Kidney epithelial cell (primary cell): ENCODE measurements around the gene CYLD. TPM values are rescaled to one million over a fixed set of nuclear protein-coding genes. Genes with fewer than 3 reads are reported as not detected.

ENCODE experiments used
- DNase-seq: peaks from one replicate; pipeline ENCODE4 v3.0.0-alpha.2; 2010; ENCODE audit warnings: low read depth
- H3K27me3 ChIP-seq: 2 replicates; pipeline ENCODE4 v1.6.0; 2011; ENCODE audit warnings: low read length; ENCODE audit not compliant: control insufficient read depth, insufficient read depth
- H3K36me3 ChIP-seq: 2 replicates; pipeline ENCODE4 v1.5.1; 2011; ENCODE audit warnings: low read length; ENCODE audit not compliant: control insufficient read depth, insufficient read depth
- H3K4me3 ChIP-seq: 2 replicates; pipeline ENCODE4 v1.5.1; 2011; ENCODE audit warnings: low read depth, mild to moderate bottlenecking, control low read depth, low read length
- total RNA-seq: library from RNA; depleted of rRNA; stranded (reverse); fragments of >200 nt; gene quantifications from 2 replicates; pipeline ENCODE4 v1.2.3, GENCODE V29; 2015
- TF ChIP-seq, protein P1 (sequence below): IDR thresholded peaks from 2 replicates; pipeline ENCODE4 v1.5.1; 2011; ENCODE audit warnings: mild to moderate bottlenecking, moderate library complexity, low read length, control low read depth, inconsistent platforms; ENCODE audit not compliant: insufficient read depth, poor library complexity, severe bottlenecking

The CYLD gene
- total RNA-seq, 1 donor from 2014 or later = 21.5 TPM

DNA sequence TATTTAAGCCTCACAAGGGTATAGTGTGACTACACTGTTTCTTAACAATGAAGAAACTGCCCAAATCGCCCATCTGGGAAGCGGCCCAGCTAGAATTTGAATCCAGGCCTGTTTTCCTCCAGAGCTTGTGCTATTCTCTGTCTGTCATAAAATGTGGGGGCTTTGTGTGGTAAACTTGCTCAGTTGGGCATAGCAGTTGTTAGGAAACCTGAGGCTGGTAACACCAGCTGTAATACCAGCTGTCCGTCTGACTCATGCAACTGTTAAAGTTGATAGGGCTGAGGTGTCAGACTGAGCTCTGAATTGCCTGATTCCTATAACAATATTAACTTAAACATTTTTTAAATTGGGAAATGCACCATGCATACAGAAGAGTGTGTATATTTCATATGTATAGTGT lies 39.2 kb upstream of the CYLD start:
- no peak overlapping the region for H3K4me3 ChIP-seq
- DNase-seq = peak; percentile 69
- H3K27me3 ChIP-seq = peaks cover 2% of the 10 kb centered on the region
- no peaks in the 10 kb centered on the region for H3K36me3 ChIP-seq
- TF ChIP-seq, protein P1, sequence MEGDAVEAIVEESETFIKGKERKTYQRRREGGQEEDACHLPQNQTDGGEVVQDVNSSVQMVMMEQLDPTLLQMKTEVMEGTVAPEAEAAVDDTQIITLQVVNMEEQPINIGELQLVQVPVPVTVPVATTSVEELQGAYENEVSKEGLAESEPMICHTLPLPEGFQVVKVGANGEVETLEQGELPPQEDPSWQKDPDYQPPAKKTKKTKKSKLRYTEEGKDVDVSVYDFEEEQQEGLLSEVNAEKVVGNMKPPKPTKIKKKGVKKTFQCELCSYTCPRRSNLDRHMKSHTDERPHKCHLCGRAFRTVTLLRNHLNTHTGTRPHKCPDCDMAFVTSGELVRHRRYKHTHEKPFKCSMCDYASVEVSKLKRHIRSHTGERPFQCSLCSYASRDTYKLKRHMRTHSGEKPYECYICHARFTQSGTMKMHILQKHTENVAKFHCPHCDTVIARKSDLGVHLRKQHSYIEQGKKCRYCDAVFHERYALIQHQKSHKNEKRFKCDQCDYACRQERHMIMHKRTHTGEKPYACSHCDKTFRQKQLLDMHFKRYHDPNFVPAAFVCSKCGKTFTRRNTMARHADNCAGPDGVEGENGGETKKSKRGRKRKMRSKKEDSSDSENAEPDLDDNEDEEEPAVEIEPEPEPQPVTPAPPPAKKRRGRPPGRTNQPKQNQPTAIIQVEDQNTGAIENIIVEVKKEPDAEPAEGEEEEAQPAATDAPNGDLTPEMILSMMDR = no peak

DNA sequence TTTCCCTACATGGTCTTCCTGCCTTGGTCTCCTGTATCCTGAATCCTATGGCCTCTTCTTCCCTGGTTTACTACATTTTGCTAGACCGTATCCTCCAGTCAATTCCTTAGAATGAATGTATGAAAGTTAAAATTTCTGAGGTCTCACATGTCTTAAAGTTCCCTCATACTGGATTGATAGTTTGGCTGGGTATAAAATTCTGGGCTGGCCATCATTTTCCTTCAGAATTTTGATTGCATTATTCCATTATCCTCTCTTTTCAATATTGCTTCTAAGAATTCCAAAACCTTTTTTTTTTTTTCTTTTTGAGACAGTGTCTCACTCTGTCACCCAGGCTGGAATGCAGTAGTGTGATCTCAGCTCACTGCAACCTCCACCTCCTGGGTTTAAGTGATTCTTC lies 37.6 kb upstream of the CYLD start:
- no peak overlapping the region for H3K4me3 ChIP-seq
- TF ChIP-seq, protein P1 = no peak
- peaks cover 2% of the 10 kb centered on the region for H3K27me3 ChIP-seq
- H3K36me3 ChIP-seq = no peaks in the 10 kb centered on the region
- DNase-seq = no peak

DNA sequence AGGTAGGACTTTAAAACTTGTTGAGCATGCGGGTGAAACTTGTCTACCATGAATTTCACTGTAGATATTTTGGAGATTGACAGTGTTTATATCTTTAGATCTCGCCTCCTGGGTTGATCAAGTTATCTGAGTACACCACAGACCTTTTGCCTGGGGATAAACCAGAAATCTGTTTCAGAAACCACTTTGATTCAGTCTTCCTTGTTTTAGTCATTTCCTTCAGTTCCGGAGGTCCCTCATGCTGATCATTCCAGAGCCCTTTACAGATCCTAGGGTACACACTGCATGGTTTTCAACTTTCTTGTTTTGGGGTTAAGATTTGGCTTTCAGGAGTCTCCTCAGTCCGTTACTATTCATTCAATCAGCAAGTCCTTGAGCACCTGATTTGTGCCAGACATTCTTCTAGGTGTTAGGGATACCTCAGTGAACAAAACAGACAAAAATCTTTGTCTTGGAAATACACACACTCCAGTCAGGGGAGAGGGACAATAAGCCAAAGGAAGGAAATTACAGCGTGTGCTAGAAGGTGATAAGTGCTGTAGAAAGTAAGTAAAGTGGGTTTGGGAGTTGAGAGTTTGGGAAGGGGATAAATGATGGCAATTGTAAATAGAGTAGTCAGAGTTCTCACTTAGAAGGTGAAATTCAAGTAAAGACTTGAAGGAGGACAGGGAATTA lies 36.3 kb upstream of the CYLD start:
- H3K4me3 ChIP-seq = no peak overlapping the region
- peaks cover 2% of the 10 kb centered on the region for H3K27me3 ChIP-seq
- no peak for DNase-seq
- TF ChIP-seq, protein P1 = no peak
- H3K36me3 ChIP-seq = no peaks in the 10 kb centered on the region

DNA sequence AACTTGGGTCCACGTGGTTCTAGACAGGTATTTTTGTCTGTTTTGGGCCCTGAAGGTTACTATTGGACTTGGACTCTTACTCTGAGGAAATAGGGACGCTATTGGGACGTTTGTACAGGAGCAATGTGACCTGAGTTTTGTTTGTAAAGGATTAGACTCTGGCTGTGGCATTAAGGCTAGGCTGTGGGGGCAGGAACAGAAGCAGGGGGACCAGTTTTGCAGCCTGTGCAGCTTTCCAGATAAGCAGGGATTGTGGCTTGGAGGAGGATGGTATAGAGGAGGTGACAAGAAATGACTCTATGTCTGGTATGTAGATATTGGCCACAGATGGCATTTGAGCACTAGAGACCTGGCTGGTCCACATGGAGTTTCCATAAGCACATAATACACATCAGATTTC lies 35.6 kb upstream of the CYLD start:
- peaks cover 2% of the 10 kb centered on the region for H3K27me3 ChIP-seq
- no peak overlapping the region for H3K4me3 ChIP-seq
- TF ChIP-seq, protein P1 = no peak
- DNase-seq = no peak
- no peaks in the 10 kb centered on the region for H3K36me3 ChIP-seq

DNA sequence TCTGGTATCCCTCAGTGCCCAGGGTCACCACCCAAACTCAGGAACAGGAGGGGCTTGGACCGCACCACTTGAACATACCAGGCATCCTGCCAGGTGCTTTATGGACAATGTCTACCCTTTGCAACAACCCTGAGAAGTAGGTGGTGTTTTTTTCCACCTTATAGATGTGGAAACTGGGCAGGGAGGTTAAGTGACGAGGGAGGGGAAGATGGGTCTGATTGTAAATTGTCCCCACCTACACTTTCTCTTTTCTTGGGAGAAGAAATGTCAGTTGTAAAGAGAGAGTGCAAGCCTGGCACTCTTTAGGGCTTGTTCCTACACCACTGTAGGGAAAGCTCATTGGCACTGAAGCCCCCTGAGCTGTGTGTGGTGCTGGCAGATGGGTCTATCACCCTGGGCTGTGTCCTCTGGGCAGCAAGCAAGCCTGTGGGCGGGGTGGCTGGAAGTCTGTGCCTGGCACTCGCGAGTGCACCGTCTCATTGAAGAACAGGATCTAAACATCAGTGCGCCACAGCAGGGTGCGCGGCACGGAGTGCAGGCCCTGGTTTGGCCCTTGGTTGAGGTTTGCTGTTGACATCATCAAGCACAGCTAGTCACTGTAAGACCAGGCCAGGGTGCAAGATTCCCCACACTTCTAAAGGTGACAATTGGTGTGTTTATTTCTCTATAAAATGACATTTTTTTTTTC lies 33.4 kb upstream of the CYLD start:
- Histone ChIP-seq H3K36me3 (no peaks in the 10 kb centered on the region), H3K27me3 (peaks cover 2% of the 10 kb centered on the region), H3K4me3 (no peak overlapping the region)
- no peak for DNase-seq
- TF ChIP-seq, protein P1 = no peak
